ENCODE data around the gene ST3GAL3.
A peak's percentile ranks its signal among the peaks of the same experiment; 100 is the strongest.

The ST3GAL3 gene

GRCh38 chr1:43707190-43708001, at the start of gene ST3GAL3:
Gene ST3GAL3 (plus strand): TSS chr1:43707536. CDS start chr1:43736263, 28,727 bp downstream.
- no peaks in the 10 kb centered on the region for H4K20me1 ChIP-seq (ENCODE audit: insufficient read depth)
- peaks cover 35% of the 10 kb centered on the region for H3K4me1 ChIP-seq (ENCODE audit: low read depth, poor library complexity, severe bottlenecking)
- H3K27me3 ChIP-seq (ENCODE audit: insufficient read depth, low read depth): no peaks in the 10 kb centered on the region
- H3K9ac ChIP-seq: peak within 1 kb of the TSS; percentile 84
- peaks cover 26% of the 10 kb centered on the region for H3K79me2 ChIP-seq (ENCODE audit: insufficient read depth, low read depth)
- TF ChIP-seq CTCF (conservative IDR thresholded peaks at IDR 0.05; ENCODE audit: low read depth, low read length): no peak
- H3K27ac ChIP-seq: peak within 1 kb of the TSS; percentile 65
- H3K4me3 ChIP-seq (IDR thresholded peaks at IDR 0.05; ENCODE audit: insufficient read depth, low read depth, low read length): peak within 1 kb of the TSS; percentile 86
- peak within 1 kb of the TSS; percentile 82 for H3K4me2 ChIP-seq
- H2AFZ ChIP-seq (ENCODE audit: low read depth): peak within 1 kb of the TSS; percentile 76
- H3K36me3 ChIP-seq (ENCODE audit: insufficient read depth): no peaks in the 10 kb centered on the region

GRCh38 chr1:43659212-43660166, 47.8 kb upstream of the ST3GAL3 start:
- 0 out of 2 replicates have a peak, but pooled peaks cover 2% of the 10 kb centered on the region for H3K79me2 ChIP-seq (ENCODE audit: insufficient read depth, low read depth)
- H3K27ac ChIP-seq: no peak overlapping the region
- no peak overlapping the region for H3K4me2 ChIP-seq
- TF ChIP-seq CTCF (conservative IDR thresholded peaks at IDR 0.05; ENCODE audit: low read depth, low read length): no peak
- H3K4me3 ChIP-seq (IDR thresholded peaks at IDR 0.05; ENCODE audit: insufficient read depth, low read depth, low read length): no peak overlapping the region
- H3K36me3 ChIP-seq (ENCODE audit: insufficient read depth): peaks cover 4% of the 10 kb centered on the region; the same call in 1 of the 2 replicates
- H3K9ac ChIP-seq: no peak overlapping the region
- H2AFZ ChIP-seq (ENCODE audit: low read depth): no peak overlapping the region
- H3K27me3 ChIP-seq (ENCODE audit: insufficient read depth, low read depth): no peaks in the 10 kb centered on the region
- H4K20me1 ChIP-seq (ENCODE audit: insufficient read depth): no peaks in the 10 kb centered on the region
- peaks cover 24% of the 10 kb centered on the region for H3K4me1 ChIP-seq (ENCODE audit: low read depth, poor library complexity, severe bottlenecking)

- no peak overlapping the region for H3K4me3 ChIP-seq (IDR thresholded peaks at IDR 0.05; ENCODE audit: insufficient read depth, low read depth, low read length)
These were observed 47.0 kb upstream of the ST3GAL3 start for GRCh38 chr1:43660355-43660754.

More at GRCh38 chr1:43660355-43660754, 47.0 kb upstream of the ST3GAL3 start:
- peaks cover 4% of the 10 kb centered on the region; the same call in 1 of the 2 replicates for H3K36me3 ChIP-seq (ENCODE audit: insufficient read depth)
- no peaks in the 10 kb centered on the region for H3K27me3 ChIP-seq (ENCODE audit: insufficient read depth, low read depth)
- no peak overlapping the region for H3K4me2 ChIP-seq
- H3K9ac ChIP-seq: no peak overlapping the region
- H3K79me2 ChIP-seq (ENCODE audit: insufficient read depth, low read depth): no peaks in the 10 kb centered on the region
- no peak for TF ChIP-seq CTCF (conservative IDR thresholded peaks at IDR 0.05; ENCODE audit: low read depth, low read length)
- H3K4me1 ChIP-seq (ENCODE audit: low read depth, poor library complexity, severe bottlenecking): peaks cover 32% of the 10 kb centered on the region
- no peak overlapping the region for H3K27ac ChIP-seq
- no peak overlapping the region for H2AFZ ChIP-seq (ENCODE audit: low read depth)
- H4K20me1 ChIP-seq (ENCODE audit: insufficient read depth): no peaks in the 10 kb centered on the region

Measured in KMS-11 (cell line).